ENCODE measurements around the gene C22orf31. TPM values are rescaled to one million over a fixed set of nuclear protein-coding genes. Genes with fewer than 3 reads are reported as not detected.

Gene C22orf31
- total and polyA plus RNA-seq, 4 experiments from 2014 or later = not detected

GRCh38 chr22:29031227-29032011 is 30.2 kb downstream of the C22orf31 start:
- ChIA-PET POLR2A (ENCODE audit: partially characterized antibody) (no interaction called here), CTCF (ENCODE audit: partially characterized antibody) (interaction anchor here (1.9 kb wide), 1 partner anchor 9 kb away, joined by 11 read pairs; no protein-coding TSS in a partner anchor)
- Histone ChIP-seq H3K9me3 (ENCODE audit: control insufficient read depth in 1 of 2, low read length in 2 of 2) (no peaks in the 10 kb centered on the region), H3K27ac (ENCODE audit: low read depth, low read length) (no peak overlapping the region), H3K36me3 (ENCODE audit: insufficient read depth, low read length) (no peaks in the 10 kb centered on the region), H3K4me3 (ENCODE audit: low read length in 2 of 2) (no peak overlapping the region), H3K4me1 (ENCODE audit: insufficient read depth, low read length) (peaks cover 11% of the 10 kb centered on the region), H3K27me3 (ENCODE audit: insufficient read depth, low read length) (peaks cover 17% of the 10 kb centered on the region)
- no peak for DNase-seq
- H3K9me3 Mint-ChIP-seq = no peaks in the 10 kb centered on the region
- peaks cover 26 to 28% of the 10 kb centered on the region in 2 donors for H3K27me3 Mint-ChIP-seq
- peaks cover 3 to 14% (median 6%) of the 10 kb centered on the region in 4 donors for H3K4me1 Mint-ChIP-seq
- peaks cover 0 to 5% of the 10 kb centered on the region in 2 donors for H3K36me3 Mint-ChIP-seq
- no peak overlapping the region for H3K4me3 Mint-ChIP-seq
- intact Hi-C loops (cut with micrococcal nuclease) = no loop called here
- H3K27ac Mint-ChIP-seq = no peak overlapping the region

DNA sequence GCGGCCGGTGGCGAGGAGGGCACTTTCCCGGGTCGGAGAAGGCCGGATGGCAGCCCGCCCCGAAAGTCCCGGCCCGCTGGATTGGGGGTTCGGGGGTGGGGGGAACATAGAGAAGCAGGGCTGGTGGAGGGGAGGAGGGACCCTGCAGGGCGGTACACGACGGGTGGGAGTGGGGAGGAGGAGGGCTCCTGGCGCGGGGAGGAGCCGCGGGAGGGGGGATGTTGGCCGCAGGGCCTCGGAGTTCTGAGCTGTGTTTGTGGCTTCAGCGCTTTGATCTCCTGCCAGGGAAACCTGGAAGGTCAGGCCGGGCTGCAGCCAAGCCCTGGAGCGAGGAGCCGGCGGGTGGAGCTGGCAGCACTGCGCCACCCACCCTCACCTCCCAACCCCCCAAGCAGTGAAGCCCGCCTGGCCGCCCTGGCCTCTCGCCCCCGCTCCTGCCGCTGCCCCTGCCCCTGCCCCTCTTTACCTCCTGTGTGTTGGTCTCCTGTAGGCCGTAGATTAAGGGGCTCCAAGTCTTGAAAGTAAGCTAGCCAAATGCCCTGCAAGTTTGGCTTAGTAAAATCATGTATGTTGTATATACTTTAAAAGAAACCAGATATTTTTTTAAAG is 30.9 kb downstream of the C22orf31 start:
- Histone ChIP-seq H3K36me3 (ENCODE audit: insufficient read depth, low read length) (no peaks in the 10 kb centered on the region), H3K4me1 (ENCODE audit: insufficient read depth, low read length) (peaks cover 11% of the 10 kb centered on the region), H3K4me3 (ENCODE audit: low read length in 2 of 2) (no peak overlapping the region), H3K27ac (ENCODE audit: low read depth, low read length) (no peak overlapping the region), H3K27me3 (ENCODE audit: insufficient read depth, low read length) (peaks cover 17% of the 10 kb centered on the region), H3K9me3 (ENCODE audit: control insufficient read depth in 1 of 2, low read length in 2 of 2) (no peaks in the 10 kb centered on the region)
- CTCF ChIA-PET (ENCODE audit: partially characterized antibody) = interaction anchor here (1.9 kb wide), 1 partner anchor 10 kb away, joined by 11 read pairs; no protein-coding TSS in a partner anchor
- Mint-ChIP-seq H3K4me1 (peaks cover 3 to 14% (median 6%) of the 10 kb centered on the region in 4 donors), H3K36me3 (peaks cover 0 to 5% of the 10 kb centered on the region in 2 donors), H3K9me3 (no peaks in the 10 kb centered on the region), H3K4me3 (peak overlapping the region in 7 of 8 donors; percentile 9 to 77 (median 64)), H3K27ac (no peak overlapping the region), H3K27me3 (peaks cover 26 to 30% of the 10 kb centered on the region in 2 donors)
- DNase-seq = no peak
- POLR2A ChIA-PET (ENCODE audit: partially characterized antibody) = no interaction called here
- intact Hi-C loops (cut with micrococcal nuclease) = no loop called here

GRCh38 chr22:29030016-29030617 is 31.5 kb downstream of the C22orf31 start:
- ChIA-PET POLR2A (ENCODE audit: partially characterized antibody) (no interaction called here), CTCF (ENCODE audit: partially characterized antibody) (interaction anchor here (1.9 kb wide), 1 partner anchor 10 kb away, joined by 11 read pairs; no protein-coding TSS in a partner anchor)
- H3K27me3 Mint-ChIP-seq = peaks cover 26 to 33% of the 10 kb centered on the region in 2 donors

GRCh38 chr22:29029202-29030000 is 32.2 kb downstream of the C22orf31 start:
- Histone ChIP-seq H3K27ac (ENCODE audit: low read depth, low read length) (no peak overlapping the region), H3K9me3 (ENCODE audit: control insufficient read depth in 1 of 2, low read length in 2 of 2) (no peaks in the 10 kb centered on the region), H3K27me3 (ENCODE audit: insufficient read depth, low read length) (peaks cover 17% of the 10 kb centered on the region), H3K4me3 (ENCODE audit: low read length in 2 of 2) (no peak overlapping the region), H3K4me1 (ENCODE audit: insufficient read depth, low read length) (peaks cover 11% of the 10 kb centered on the region), H3K36me3 (ENCODE audit: insufficient read depth, low read length) (no peaks in the 10 kb centered on the region)
- H3K9me3 Mint-ChIP-seq = no peaks in the 10 kb centered on the region
- ChIA-PET CTCF (ENCODE audit: partially characterized antibody) (interaction anchor here (2.2 kb wide), 1 partner anchor 11 kb away, joined by 12 read pairs; no protein-coding TSS in a partner anchor), POLR2A (ENCODE audit: partially characterized antibody) (no interaction called here)
- DNase-seq = no peak
- peak overlapping the region in 3 of 8 donors; percentile 49 to 65 (median 64) for H3K4me3 Mint-ChIP-seq
- H3K4me1 Mint-ChIP-seq = peaks cover 3 to 14% (median 6%) of the 10 kb centered on the region in 4 donors
- no peak overlapping the region for H3K27ac Mint-ChIP-seq
- intact Hi-C loops (cut with micrococcal nuclease) = no loop called here
- peaks cover 26 to 33% of the 10 kb centered on the region in 2 donors for H3K27me3 Mint-ChIP-seq
- peaks cover 0 to 5% of the 10 kb centered on the region in 2 donors for H3K36me3 Mint-ChIP-seq

More at GRCh38 chr22:29030016-29030617, 31.5 kb downstream of the C22orf31 start:
- peak overlapping the region in 6 of 8 donors; percentile 21 to 77 (median 64) for H3K4me3 Mint-ChIP-seq
- H3K4me1 ChIP-seq (ENCODE audit: insufficient read depth, low read length) = peaks cover 11% of the 10 kb centered on the region
- no peak overlapping the region for H3K4me3 ChIP-seq (ENCODE audit: low read length in 2 of 2)
- no peak overlapping the region for H3K27ac ChIP-seq (ENCODE audit: low read depth, low read length)
- H3K36me3 ChIP-seq (ENCODE audit: insufficient read depth, low read length) = no peaks in the 10 kb centered on the region
- H3K9me3 ChIP-seq (ENCODE audit: control insufficient read depth in 1 of 2, low read length in 2 of 2) = no peaks in the 10 kb centered on the region
- peaks cover 17% of the 10 kb centered on the region for H3K27me3 ChIP-seq (ENCODE audit: insufficient read depth, low read length)
- H3K9me3 Mint-ChIP-seq = no peaks in the 10 kb centered on the region
- peaks cover 0 to 5% of the 10 kb centered on the region in 2 donors for H3K36me3 Mint-ChIP-seq
- intact Hi-C loops (cut with micrococcal nuclease) = no loop called here
- DNase-seq = no peak
- H3K27ac Mint-ChIP-seq = no peak overlapping the region
- H3K4me1 Mint-ChIP-seq = peaks cover 3 to 14% (median 6%) of the 10 kb centered on the region in 4 donors

DNA sequence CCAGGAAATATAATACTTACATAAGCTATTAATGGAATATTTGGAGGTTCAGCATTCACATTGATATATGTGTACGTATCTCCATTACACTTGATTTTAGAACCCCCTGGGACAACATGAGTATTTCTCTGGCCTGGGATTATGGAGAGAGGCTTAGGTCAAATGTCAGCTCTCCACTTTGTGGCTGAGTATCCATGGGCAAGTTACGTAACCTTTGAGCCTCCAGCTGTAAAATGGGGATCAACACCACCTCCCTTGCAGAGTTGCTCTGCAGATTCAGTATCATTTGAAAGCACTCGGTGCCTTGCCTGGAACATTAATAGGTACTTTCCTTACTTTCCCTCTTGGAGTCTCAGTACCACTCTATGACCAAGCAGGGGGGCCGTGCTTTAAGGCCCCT is 33.2 kb downstream of the C22orf31 start:
- no peak overlapping the region for H3K4me3 Mint-ChIP-seq
- intact Hi-C loops (cut with micrococcal nuclease) = no loop called here
- H3K27me3 Mint-ChIP-seq = peaks cover 28 to 33% of the 10 kb centered on the region in 2 donors

DNA sequence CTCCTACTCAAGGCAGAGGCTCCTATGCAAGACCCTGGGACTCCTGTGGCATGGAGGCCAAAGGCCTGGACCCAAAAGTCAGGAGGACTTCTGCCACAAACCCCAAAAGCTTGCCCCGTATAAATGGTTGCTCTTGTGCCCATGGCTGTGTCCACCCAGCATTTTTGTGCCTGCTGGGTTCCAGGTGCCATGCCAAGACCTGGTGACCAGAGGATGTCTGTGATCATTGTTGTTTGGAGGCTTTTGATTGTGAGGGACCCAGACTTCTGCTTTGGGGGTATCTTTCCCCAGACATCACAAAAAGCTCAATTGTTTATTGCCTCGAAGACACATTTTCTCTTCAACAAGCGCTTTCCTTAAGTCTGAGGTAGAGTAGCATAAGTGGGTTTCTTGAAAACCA is 35.1 kb downstream of the C22orf31 start:
- H3K27ac Mint-ChIP-seq = no peak overlapping the region
- peaks cover 3 to 14% (median 6%) of the 10 kb centered on the region in 4 donors for H3K4me1 Mint-ChIP-seq
- ChIA-PET POLR2A (ENCODE audit: partially characterized antibody) (no interaction called here), CTCF (ENCODE audit: partially characterized antibody) (no interaction called here)
- no peak overlapping the region for H3K4me3 Mint-ChIP-seq
- no peaks in the 10 kb centered on the region for H3K9me3 Mint-ChIP-seq
- Histone ChIP-seq H3K27ac (ENCODE audit: low read depth, low read length) (no peak overlapping the region), H3K4me3 (ENCODE audit: low read length in 2 of 2) (no peak overlapping the region), H3K4me1 (ENCODE audit: insufficient read depth, low read length) (peaks cover 11% of the 10 kb centered on the region), H3K27me3 (ENCODE audit: insufficient read depth, low read length) (peaks cover 17% of the 10 kb centered on the region), H3K36me3 (ENCODE audit: insufficient read depth, low read length) (no peaks in the 10 kb centered on the region), H3K9me3 (ENCODE audit: control insufficient read depth in 1 of 2, low read length in 2 of 2) (no peaks in the 10 kb centered on the region)
- intact Hi-C loops (cut with micrococcal nuclease) = no loop called here
- peaks cover 28 to 30% of the 10 kb centered on the region in 2 donors for H3K27me3 Mint-ChIP-seq
- H3K36me3 Mint-ChIP-seq = peaks cover 0 to 5% of the 10 kb centered on the region in 2 donors
- DNase-seq = no peak

More for the DNA sequence above, 33.2 kb downstream of the C22orf31 start:
- Histone ChIP-seq H3K9me3 (ENCODE audit: control insufficient read depth in 1 of 2, low read length in 2 of 2) (no peaks in the 10 kb centered on the region), H3K4me1 (ENCODE audit: insufficient read depth, low read length) (peaks cover 11% of the 10 kb centered on the region), H3K27me3 (ENCODE audit: insufficient read depth, low read length) (peaks cover 17% of the 10 kb centered on the region), H3K4me3 (ENCODE audit: low read length in 2 of 2) (no peak overlapping the region), H3K36me3 (ENCODE audit: insufficient read depth, low read length) (no peaks in the 10 kb centered on the region), H3K27ac (ENCODE audit: low read depth, low read length) (no peak overlapping the region)
- H3K27ac Mint-ChIP-seq = no peak overlapping the region
- CTCF ChIA-PET (ENCODE audit: partially characterized antibody) = interaction anchor here (2.2 kb wide), 1 partner anchor 12 kb away, joined by 12 read pairs; no protein-coding TSS in a partner anchor
- H3K9me3 Mint-ChIP-seq = no peaks in the 10 kb centered on the region
- H3K36me3 Mint-ChIP-seq = peaks cover 0 to 5% of the 10 kb centered on the region in 2 donors
- H3K4me1 Mint-ChIP-seq = peaks cover 3 to 14% (median 6%) of the 10 kb centered on the region in 4 donors
- POLR2A ChIA-PET (ENCODE audit: partially characterized antibody) = interaction anchor here (0.6 kb wide), 2 partner anchors 29 to 230 kb away, joined by 3 to 4 read pairs; no protein-coding TSS in a partner anchor
- no peak for DNase-seq

All from CD4-positive, alpha-beta memory T cell (primary cell).